Frontal cortex (tissue), 4 donors: Measurements from ENCODE around the gene ABHD5. TPM values are rescaled to one million over a fixed set of nuclear protein-coding genes. Genes with fewer than 3 reads are reported as not detected.
A peak's percentile ranks its signal among the peaks of the same experiment; 100 is the strongest.
"Not testable (repeated sequence)": the region's sequence is repeated elsewhere in the genome, so short reads cannot be mapped to it uniquely, and the experiment has no call there.

ENCODE experiments used
- DNase-seq, 2 donors: peaks; one replicate each; pipeline ENCODE4 v3.0.0; 2012; ENCODE audit warnings: low spot score in 2 of 2
- FAIRE-seq: peaks from 2 replicates; lab custom pipeline; 2012; peaks lifted over from hg19 to GRCh38; lab: Jason Lieb, UNC
- total RNA-seq: library from RNA; depleted of rRNA; stranded (reverse); fragments of >200 nt; gene quantifications from one replicate; pipeline ENCODE4 v1.2.3, GENCODE V29; 2014
- donor health status: control.
- donor health status: control.
- donor health status: control.

The ABHD5 gene
- total RNA-seq, result 26.1 TPM

- FAIRE-seq, result no peak
- DNase-seq, result peak; percentile 90 to 95
Observed at GRCh38 chr3:43690400-43691119, at the start of gene ABHD5. Gene ABHD5 (plus strand): TSS chr3:43690938. CDS start chr3:43690993, 55 bp downstream.

GRCh38 chr3:43641306-43642114, 49.2 kb upstream of the ABHD5 start:
- DNase-seq, result no peak

GRCh38 chr3:43644443-43644842, 46.3 kb upstream of the ABHD5 start:
- DNase-seq (no peak), FAIRE-seq (no peak)

More at GRCh38 chr3:43641306-43642114, 49.2 kb upstream of the ABHD5 start:
- FAIRE-seq, result no peak

GRCh38 chr3:43647331-43648166, 43.2 kb upstream of the ABHD5 start:
- FAIRE-seq (no peak), DNase-seq (no peak)

- no peak for DNase-seq
- no peak for FAIRE-seq
Observed at GRCh38 chr3:43648957-43649356, 41.8 kb upstream of the ABHD5 start.

GRCh38 chr3:43649365-43649968, 41.3 kb upstream of the ABHD5 start:
- FAIRE-seq (no peak), DNase-seq (no peak)

- FAIRE-seq (no peak), DNase-seq (no peak)
Observed at GRCh38 chr3:43650345-43650744, 40.4 kb upstream of the ABHD5 start.

- FAIRE-seq, DNase-seq: not testable (repeated sequence)
Observed at GRCh38 chr3:43656390-43656789, 34.3 kb upstream of the ABHD5 start.

- FAIRE-seq, result no peak
- DNase-seq, result no peak
Observed at GRCh38 chr3:43659250-43659880, 31.4 kb upstream of the ABHD5 start.

GRCh38 chr3:43661376-43661775, 29.4 kb upstream of the ABHD5 start:
- not testable (repeated sequence) for DNase-seq, FAIRE-seq

- DNase-seq, FAIRE-seq: not testable (repeated sequence)
Observed at GRCh38 chr3:43665011-43665410, 25.7 kb upstream of the ABHD5 start.

GRCh38 chr3:43670635-43671522, 19.9 kb upstream of the ABHD5 start:
- no peak for DNase-seq
- no peak for FAIRE-seq

GRCh38 chr3:43674345-43675085, 16.2 kb upstream of the ABHD5 start:
- FAIRE-seq, result no peak
- no peak for DNase-seq

GRCh38 chr3:43675593-43675992, 15.1 kb upstream of the ABHD5 start:
- no peak for DNase-seq
- no peak for FAIRE-seq

- FAIRE-seq (no peak), DNase-seq (no peak)
Observed at GRCh38 chr3:43676441-43676840, 14.3 kb upstream of the ABHD5 start.

- not testable (repeated sequence) for DNase-seq, FAIRE-seq
Observed at GRCh38 chr3:43678375-43678774, 12.4 kb upstream of the ABHD5 start.

GRCh38 chr3:43678887-43679449, 11.8 kb upstream of the ABHD5 start:
- DNase-seq, result not testable (repeated sequence)

More at GRCh38 chr3:43678887-43679449, 11.8 kb upstream of the ABHD5 start:
- not testable (repeated sequence) for FAIRE-seq
